Measurements from ENCODE around the gene SNRPD3. TPM values are rescaled to one million over a fixed set of nuclear protein-coding genes. Genes with fewer than 3 reads are reported as not detected.
"Not testable (repeated sequence)": the region's sequence is repeated elsewhere in the genome, so short reads cannot be mapped to it uniquely, and the experiment has no call there.

The SNRPD3 gene
- total and polyA plus RNA-seq, 9 of the 15 experiments (the other 6 are each of a cell fraction or from before 2014, with no cell fraction given), result 131 to 366 (median 274) TPM

DNA sequence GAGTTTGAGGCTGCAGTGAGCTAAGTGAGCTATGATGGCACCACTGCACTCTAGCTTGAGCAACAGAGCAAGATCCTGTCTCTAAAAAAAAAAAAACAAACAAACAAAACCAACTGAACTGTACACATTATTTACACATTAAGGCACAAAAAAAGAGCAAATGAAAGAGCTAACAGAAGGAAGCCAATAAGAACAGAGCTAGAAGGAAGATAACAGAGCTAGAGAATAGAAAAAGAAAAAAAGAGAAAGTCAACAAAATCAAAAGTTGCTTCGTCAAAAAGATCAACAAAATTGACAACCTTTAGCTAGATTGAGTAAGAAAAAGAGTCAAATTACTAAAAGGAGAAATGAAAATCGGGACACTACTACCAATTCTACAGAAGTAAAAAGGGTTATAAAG is 25.9 kb upstream of the SNRPD3 start (continued):
- TF ChIP-seq, protein P1, sequence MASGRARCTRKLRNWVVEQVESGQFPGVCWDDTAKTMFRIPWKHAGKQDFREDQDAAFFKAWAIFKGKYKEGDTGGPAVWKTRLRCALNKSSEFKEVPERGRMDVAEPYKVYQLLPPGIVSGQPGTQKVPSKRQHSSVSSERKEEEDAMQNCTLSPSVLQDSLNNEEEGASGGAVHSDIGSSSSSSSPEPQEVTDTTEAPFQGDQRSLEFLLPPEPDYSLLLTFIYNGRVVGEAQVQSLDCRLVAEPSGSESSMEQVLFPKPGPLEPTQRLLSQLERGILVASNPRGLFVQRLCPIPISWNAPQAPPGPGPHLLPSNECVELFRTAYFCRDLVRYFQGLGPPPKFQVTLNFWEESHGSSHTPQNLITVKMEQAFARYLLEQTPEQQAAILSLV (tag; IDR thresholded peaks at IDR 0.05), result no peak
- TF ChIP-seq JUND (IDR thresholded peaks at IDR 0.05; ENCODE audit: borderline replicate concordance, low read depth, low read length) (no peak), JUND (tag; IDR thresholded peaks at IDR 0.05; ENCODE audit: borderline replicate concordance, low read depth, low read length) (no peak), ASH1L (IDR thresholded peaks at IDR 0.05; ENCODE audit: borderline replicate concordance, low read depth, partially characterized antibody) (no peak), POLR2H (tag; IDR thresholded peaks at IDR 0.05; ENCODE audit: low read depth) (no peak), BCL6 (CRISPR knock-in tag; IDR thresholded peaks at IDR 0.05) (no peak)
- TF ChIP-seq, protein P2, sequence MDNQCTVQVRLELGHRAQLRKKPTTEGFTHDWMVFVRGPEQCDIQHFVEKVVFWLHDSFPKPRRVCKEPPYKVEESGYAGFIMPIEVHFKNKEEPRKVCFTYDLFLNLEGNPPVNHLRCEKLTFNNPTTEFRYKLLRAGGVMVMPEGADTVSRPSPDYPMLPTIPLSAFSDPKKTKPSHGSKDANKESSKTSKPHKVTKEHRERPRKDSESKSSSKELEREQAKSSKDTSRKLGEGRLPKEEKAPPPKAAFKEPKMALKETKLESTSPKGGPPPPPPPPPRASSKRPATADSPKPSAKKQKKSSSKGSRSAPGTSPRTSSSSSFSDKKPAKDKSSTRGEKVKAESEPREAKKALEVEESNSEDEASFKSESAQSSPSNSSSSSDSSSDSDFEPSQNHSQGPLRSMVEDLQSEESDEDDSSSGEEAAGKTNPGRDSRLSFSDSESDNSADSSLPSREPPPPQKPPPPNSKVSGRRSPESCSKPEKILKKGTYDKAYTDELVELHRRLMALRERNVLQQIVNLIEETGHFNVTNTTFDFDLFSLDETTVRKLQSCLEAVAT (IDR thresholded peaks at IDR 0.05), result no peak

DNA sequence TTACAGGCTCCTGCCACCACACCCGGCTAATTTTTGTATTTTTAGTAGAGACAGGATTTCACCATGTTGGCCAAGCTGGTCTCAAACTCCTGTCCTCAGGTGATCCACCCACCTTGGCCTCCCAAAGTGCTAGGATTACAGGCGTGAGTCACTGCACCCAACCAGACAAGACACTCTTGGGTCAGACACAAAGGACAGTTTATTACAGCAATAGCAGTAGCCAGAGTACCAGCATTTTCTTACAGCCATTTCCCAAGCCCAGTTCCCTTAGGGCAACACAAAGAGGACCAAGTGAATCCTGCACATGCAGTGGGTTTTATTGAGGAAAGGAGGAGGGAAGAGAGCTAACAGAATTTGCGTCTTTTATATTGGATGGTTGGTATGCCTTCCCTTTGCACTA is 24.8 kb upstream of the SNRPD3 start:
- POLR2A ChIA-PET, result interaction anchor here (1.1 to 1.5 kb wide), 2 partner anchors 9 to 10 kb away, joined by 3 to 6 read pairs; no protein-coding TSS in a partner anchor
- intact Hi-C loops (cut with micrococcal nuclease); H4K20me1 ChIP-seq (replicated peaks; ENCODE audit: control insufficient read depth, insufficient read depth, low read length); H2AFZ ChIP-seq (ENCODE audit: low read depth, low read length); DNase-seq (ENCODE audit: extremely low read depth in 1 of 4, low spot score in 3 of 4); H3K9ac ChIP-seq (ENCODE audit: insufficient read depth in 1 of 2, low read depth in 2 of 2, low read length in 2 of 2); H3K4me3 ChIP-seq; H3K9me1 ChIP-seq (ENCODE audit: control insufficient read depth, insufficient read depth, low read length); H3K36me3 ChIP-seq (ENCODE audit: control insufficient read depth, insufficient read depth, low read length); CTCF ChIA-PET (ENCODE audit: low intra/inter-chr PET ratio); FAIRE-seq; ATAC-seq; H3K27me3 ChIP-seq (ENCODE audit: control insufficient read depth in 2 of 2, insufficient read depth in 2 of 2, low read length in 2 of 2); BruUV-seq (replicated peaks); in situ Hi-C loops (cut with MboI); H3K4me2 ChIP-seq (ENCODE audit: insufficient read depth, low read length); H3K27ac ChIP-seq (ENCODE audit: extremely low read depth, low read depth, low read length); H3K9me3 ChIP-seq (replicated peaks; ENCODE audit: control insufficient read depth, insufficient read depth, low read depth, low read length); H3K79me2 ChIP-seq (ENCODE audit: control insufficient read depth, insufficient read depth, low read length); H3K4me1 ChIP-seq (replicated peaks in 1 of 2; ENCODE audit: control insufficient read depth in 2 of 2, insufficient read depth in 2 of 2, low read length in 2 of 2): not testable (repeated sequence)
- 8% methylated on average over 2 of the region's 3 CpGs for WGBS (ENCODE audit: insufficient coverage, low coverage, missing lambda C conversion rate)
